CD4-positive, alpha-beta T cell treated with Interleukin-2 at 100 ng/mL for 4 hours (primary cell): Measurements from ENCODE around the gene MAGEA11.
"Not testable (repeated sequence)": the region's sequence is repeated elsewhere in the genome, so short reads cannot be mapped to it uniquely, and the experiment has no call there.

ENCODE experiments used
- DNase-seq: peaks from one replicate; pipeline ENCODE4 v3.0.0-alpha.2; 2020; ENCODE audit warnings: low spot score

The MAGEA11 gene

DNA sequence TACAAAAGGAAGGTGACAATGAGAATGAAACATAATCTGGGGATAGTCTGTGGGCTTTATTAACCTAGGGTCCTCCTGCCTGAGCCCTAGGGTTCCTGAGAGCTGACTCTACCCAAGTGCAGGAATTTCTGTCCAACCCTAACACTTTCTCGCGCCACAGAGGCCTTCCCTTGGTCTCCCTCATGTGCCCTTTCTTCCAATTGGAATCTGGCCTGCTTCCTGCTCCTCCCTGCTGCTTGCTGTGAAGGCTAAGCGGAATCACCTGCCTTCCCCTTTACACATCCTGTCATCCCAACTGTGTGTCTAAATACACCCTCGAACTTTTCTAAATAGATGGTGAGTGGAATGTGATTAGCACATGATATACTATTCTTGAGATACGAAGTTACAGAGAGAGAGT is 5.9 kb downstream of the MAGEA11 start:
- no peak for DNase-seq

DNA sequence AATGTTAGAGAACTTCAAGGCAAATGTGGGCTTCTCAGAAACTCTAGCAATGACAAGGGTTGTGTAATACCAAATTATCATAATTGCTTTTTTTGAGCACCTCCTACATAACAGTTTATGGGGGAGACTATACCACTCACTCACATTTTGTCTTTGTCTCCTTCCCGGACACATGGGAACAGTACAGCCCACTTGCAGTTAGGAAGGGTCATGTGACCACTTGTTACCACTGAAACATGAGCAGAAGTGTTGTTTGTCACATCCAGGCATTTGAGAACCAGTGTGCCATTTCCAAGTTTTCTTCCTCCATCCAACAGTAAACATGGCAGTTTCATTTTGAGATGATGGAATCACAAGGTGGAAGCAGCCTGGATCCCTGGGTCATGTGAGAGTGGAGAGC is 6.9 kb downstream of the MAGEA11 start:
- no peak for DNase-seq

DNA sequence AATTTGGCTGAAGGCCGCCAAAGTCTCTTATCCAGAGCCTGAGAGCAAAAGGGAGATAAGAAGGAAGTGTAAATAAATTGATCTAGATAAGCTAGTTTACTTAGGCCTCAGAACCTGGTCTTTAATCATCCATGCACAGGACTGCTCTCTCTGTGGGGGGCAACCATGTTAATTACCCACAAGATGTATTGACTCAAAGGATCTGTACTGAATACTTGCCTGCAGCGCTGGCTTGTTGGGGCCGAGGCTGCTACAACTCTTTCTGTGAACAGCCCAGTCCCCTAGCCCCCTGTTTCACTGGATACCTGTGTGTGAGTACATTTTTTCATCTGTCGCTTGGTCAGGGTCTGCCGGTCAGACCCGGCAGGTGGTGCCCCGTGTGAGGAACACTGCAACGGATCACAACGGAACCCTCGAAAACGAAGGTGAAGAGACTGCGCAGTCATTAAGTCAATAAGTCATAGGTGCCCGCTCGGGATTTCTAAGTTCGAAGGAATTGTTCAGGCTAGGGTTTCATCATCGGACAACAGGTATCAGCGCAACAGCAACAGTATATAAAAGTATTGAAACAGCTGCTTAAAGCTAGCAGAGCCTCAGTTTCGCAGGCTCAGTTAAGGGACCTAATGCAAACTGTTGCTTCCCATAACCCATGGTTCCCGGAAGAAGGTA is 8.3 kb downstream of the MAGEA11 start:
- no peak for DNase-seq

DNA sequence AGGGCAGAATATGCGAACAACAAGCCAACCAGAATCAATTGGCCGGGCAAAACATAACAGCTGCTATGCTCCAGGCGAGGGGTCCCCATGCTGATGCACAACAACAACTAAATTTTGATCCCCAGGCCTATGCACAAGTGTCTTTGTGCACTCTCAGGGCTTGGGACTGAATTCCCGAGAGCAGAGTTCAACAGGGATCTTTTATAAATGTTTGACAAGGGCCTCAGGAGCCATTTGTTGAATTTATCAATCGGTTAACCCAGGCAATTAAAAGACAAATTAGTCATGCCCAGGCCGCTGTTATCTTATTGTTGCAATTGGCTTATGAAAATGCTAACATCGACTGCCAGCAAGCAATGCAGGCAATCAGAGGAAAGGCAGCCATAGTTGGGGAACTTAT is 9.4 kb downstream of the MAGEA11 start:
- not testable (repeated sequence) for DNase-seq

DNA sequence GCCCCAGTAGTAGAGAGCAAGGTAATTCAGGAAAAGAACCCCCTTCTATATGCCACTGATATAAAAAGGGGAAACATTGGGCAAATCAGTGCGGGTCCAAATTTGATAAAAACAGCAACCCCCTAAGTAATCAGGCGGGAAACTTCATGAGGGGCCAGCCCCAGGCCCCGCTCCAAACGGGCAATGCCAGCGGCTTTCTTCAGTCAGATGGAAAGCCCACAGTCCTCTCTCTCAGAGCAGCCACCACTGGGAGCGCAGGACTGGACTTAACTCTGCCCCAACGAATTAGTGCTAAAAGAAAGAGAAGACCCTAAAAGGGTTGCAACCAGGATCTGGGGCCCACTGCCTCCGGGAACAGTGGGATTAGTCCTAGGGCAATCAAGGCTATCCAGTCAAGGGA is 9.9 kb downstream of the MAGEA11 start:
- DNase-seq: no peak

DNA sequence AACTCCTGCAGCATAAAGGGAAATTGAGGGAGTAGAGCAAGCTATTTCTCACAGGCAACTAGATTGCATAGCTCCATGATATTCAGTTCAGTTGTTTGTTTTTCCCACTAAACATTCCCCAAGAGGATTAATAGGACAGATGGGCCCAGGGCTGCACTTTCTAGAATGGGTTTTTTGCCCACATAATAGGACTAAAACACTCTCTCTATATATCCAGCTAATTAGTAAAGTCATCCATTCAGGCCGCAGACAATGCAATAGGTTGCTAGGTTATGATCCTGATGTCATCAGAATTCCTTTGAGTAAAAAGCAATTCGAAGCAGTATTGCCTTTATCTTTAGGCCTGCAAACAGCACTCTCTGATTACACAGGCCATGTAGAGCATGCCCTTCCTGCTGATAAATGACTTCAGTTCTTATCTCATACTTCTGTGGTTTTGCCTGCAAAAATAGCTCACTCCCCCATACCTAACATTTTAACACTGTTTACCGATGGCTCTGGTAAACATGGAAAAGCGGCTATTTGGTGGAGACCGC is 11.8 kb downstream of the MAGEA11 start:
- DNase-seq: not testable (repeated sequence)

DNA sequence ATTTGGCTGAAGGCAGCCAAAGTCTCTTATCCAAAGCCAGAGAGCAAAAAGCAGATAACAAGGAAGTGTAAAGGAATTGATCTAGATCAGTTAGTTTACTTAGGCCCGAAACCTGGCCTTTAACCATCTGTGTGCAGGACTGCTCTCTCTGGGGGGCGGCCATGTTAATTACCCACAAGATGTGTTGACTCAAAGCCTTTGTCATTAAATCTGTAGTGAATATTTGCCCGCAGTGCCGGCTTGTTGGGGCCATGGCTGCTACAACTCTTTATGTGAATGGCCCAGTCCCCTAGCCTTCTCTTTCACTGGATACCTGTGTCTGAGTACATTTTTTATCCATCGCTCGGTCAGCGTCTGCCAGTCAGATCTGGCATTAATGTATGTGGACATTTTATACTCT is 15.4 kb downstream of the MAGEA11 start:
- DNase-seq: not testable (repeated sequence)

DNA sequence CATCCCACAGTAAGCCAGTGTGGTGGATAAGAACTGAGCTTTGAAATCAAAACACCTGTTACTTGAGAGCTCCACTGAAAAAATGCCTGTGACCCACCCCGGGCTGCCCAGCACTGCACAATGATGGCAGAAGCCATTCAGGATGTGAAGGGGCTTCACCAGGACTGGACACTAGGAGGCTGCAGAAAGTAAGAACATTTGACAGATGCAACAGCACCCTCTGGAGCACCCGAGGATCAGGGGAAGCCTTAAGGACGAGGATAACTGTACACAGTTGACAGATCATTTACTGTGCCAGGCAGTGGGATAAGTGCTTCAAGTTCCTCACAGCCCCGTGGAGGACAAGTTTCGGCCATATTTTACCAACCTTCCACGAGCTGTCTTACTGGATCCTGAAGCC is 30.4 kb downstream of the MAGEA11 start:
- not testable (repeated sequence) for DNase-seq

DNA sequence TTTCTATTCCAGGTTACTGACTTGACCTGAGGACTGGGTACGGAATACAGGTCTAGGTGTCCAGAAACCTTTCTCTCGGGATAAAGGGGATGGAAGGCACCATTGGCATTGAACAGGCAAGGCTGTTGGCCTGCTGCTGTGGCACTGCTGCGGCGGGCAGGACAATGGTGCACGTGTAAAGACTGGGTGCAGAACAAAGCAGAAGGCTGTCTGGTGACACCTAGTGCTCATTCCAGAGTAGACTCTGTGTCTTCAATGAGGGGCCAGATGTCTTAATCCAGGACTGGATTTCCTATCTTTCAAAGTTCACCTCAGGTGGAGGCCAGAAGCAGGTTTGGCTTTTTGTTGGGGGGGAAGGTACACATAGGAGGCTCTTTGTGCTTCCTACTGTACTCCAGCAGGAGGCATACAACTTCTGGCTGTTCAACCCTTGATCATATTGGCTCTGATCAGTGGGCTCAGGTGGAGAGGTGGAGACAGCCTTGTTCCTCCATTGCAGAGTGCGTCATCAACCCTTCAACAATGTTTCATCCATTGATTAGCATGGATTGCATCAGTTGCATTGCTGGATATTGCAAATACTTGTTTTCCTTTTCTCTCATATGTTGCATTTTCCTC is 34.6 kb downstream of the MAGEA11 start:
- not testable (repeated sequence) for DNase-seq

DNA sequence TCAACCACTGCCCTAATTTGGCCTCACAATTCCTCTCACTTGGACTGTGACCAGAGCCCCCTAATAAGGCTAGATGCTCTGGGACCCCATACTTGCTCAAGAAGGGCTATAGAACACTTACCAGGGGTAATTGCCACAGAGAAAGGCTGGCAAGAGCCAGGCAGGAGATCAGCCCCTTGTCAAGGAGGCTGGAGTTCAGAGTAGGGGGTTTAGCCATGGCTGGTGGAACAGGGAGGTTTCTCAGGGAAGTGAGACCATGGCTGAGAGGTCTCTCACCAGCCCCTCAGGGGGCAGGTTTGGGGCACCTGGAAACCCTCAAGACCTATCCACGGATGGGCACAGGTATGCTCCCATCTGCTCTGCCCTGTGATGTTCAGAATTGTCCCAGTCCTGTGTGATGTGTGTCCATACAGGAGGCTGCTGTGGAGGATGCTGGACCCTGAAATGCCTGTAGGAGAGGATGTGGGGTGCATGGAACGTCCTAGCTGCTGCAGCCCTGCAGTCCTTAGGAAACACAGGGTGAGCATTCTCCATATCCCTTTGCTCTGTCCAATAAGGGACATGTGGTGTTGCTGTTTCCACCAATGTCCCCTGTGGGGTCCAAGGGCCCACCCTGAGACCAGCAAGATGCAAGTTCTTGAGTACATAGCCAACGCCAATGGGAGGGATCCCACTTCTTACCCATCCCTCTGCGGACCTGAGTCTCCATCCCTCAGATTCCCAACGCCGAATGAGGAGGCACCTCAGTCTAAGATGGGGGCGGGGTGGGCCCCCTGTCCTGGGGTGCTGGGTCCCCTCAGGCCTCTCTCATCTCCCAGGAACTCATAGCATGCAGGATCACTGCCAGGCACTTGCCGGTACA is 45.6 kb downstream of the MAGEA11 start:
- no peak for DNase-seq

DNA sequence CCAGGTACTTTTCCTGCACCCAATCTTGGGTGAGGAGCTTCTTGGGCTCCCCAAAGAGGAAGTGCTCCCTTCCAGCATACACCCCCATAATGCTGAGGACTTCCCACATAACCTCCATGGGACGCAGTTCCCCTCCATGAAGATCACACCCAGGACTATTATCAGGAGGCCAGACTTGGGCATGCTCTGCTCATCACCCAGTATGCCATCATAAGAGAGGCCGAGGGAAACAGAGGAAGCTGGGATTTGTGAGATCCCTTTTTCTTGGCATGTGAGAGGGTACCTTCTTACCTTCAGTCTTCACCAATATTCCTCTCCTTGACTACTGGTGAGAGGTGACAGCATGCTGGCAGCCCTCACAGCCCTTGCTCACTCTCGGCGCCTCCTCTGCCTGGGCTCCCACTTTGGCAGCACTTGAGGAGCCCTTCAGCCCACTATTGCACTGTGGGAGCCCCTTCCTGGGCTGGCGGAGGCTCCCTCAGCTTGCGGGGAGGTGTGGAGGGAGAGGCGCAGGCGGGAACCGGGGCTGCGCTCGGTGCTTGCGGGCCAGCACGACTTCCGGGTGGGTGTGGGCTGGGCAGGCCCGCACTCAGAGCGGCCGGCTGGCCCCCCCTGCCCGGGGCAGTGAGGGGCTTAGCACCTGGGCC is 46.3 kb downstream of the MAGEA11 start:
- no peak for DNase-seq

DNA sequence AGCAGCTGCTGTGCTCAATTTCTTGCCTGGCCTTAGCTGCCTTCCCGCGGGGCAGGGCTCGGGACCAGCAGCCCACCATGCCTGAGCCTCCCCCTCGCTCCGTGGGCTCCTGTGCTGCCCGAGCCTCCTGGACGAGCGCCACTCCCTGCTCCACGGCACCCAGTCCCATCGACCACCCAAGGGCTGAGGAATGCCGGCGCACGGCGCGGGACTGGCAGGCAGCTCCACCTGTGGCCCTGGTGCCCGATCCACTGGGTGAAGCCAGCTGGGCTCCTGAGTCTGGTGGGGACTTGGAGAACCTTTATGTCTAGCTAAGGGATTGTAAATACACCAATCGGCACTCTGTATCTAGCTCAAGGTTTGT is 46.8 kb downstream of the MAGEA11 start:
- DNase-seq: not testable (repeated sequence)

DNA sequence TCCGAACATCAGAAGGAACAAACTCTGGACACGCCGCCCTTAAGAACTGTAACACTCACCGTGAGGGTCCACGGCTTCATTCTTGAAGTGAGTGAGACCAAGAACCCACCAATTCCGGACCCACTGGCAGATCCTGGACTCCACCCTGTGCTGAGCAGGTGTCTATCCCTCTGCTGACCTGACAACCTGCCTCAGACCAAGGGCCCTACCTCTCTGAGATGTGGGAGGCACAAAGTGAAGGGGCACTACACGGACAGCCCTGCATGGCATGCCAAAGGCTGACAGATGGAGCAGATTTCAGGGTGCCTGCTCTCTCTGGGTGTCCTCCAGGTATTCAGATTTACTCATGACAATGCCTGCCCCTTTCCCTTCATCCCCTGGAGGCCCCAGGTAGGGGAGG is 48.0 kb downstream of the MAGEA11 start:
- no peak for DNase-seq

DNA sequence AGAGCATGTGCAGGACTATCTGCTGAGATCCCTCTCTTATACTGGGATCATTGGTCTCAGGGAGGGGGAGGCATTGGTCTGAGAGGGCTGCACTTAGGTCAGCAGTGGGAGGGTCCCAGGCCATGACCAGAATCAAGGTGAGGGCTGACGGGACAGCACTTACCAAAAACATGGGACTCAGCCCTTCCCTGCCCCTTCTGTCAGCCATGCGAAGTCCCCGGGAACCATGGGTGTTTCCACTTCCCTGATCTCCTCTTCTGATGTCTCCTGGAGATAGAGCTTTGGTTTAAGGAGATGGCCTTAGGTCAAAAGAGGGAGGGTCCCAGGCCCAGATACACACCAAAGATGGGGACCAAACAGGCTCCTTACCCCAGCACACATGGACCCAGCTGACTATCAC is 49.1 kb downstream of the MAGEA11 start:
- DNase-seq: no peak

DNA sequence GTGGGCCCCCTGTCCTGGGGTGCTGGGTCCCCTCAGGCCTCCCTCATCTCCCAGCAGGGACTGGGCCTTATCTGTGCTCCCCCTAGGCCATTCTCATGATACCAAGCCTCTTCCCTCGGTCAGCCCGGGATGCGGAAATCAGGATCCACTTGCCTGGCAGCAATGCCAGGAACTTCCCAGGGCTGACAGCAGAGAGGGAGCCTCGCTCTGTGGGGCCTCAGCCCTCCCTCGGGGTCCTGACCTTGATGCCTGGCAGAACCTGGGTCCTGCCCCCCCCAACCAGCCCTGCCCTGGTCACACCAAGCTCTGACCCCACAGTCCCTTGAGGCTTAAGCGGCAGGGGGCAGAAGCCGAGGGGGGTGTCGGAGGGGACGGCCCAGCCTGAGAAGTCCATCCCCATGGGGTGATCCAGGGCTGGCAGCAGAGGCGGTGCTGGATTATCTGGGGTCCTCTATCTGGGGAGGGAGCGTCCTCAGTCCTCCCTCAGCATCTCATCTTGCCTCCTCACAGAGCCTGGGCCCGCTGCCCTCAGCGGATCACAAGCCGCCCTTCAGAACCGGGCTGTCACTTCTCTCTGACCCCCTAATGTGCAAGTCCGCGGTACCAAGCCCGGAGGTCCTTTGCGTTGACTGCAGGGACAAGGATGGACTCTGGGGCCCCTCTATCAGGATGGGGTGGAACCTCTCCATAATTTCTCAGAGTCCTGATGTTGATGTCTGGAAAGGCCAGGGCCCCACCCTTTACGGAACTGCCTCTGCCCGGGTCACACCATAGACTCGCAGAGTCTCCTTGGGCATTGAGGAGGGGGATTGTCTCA is 50.2 kb downstream of the MAGEA11 start:
- DNase-seq: not testable (repeated sequence)

DNA sequence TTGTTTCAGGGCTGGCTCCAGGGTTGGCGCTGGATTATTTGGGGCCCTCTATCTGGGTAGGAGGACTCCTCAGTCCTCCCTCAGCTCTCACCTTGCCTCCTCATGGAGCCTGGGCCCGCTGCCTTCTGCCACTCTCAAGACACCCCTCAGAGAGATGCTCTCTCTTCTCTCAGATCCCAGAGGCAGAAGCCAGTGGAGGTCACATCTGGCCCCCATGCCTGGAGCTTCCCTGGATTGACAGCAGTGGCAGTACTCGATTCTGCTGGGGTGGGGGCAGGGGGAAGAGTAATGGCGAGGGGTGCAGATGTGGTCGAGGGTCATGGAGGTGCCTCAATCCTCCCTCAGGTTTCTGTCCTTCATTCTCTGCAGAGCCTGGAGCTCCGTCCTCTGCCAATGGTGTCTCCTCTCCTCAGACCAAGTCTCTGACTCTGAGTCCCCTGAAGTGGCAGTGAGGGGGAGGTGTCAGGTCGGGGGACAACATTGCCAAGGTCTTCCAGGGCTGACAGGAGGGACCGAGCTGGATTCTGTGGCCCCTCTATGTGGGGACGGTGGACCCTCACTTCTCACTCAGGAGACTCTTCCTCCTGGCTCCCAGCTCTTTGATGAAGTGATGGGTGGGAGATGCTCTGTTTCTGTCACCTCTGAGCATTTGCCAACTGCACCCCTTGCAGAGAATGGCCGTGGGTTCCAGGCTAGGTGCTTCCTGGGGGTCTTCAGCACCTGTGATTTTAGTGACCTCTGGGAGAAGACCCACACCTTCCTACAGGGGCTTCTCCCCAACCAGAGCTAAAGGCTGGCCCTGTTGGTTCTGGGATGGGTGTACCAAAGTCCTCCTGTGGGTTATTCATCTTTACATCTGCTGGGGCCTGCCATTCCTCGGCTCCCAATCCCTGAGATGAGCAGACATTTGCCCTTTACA is 51.1 kb downstream of the MAGEA11 start:
- no peak for DNase-seq
